ENCODE measurements around the gene CASD1. TPM values are rescaled to one million over a fixed set of nuclear protein-coding genes. Genes with fewer than 3 reads are reported as not detected.

Gene CASD1
- total RNA-seq, 1 experiment from 2014 or later: 14.0 TPM

- no peaks in the 10 kb centered on the region for H4K20me1 ChIP-seq (ENCODE audit: insufficient read depth)
- H3K9me2 ChIP-seq (ENCODE audit: insufficient read depth): no peaks in the 10 kb centered on the region
- POLR2A ChIA-PET (ENCODE audit: unreplicated experiment): no interaction called here
- CTCF ChIA-PET: no interaction called here
- H3K36me3 ChIP-seq (ENCODE audit: low read depth): no peaks in the 10 kb centered on the region
- no peak overlapping the region for H2AFZ ChIP-seq
- H3K4me1 ChIP-seq (replicated peaks; ENCODE audit: insufficient read depth): peaks cover 33% of the 10 kb centered on the region
- no peak overlapping the region for H3K4me3 ChIP-seq
- TF ChIP-seq CTCF (conservative IDR thresholded peaks at IDR 0.05): no peak
- no peak for TF ChIP-seq EZH2 (IDR thresholded peaks at IDR 0.05; ENCODE audit: low read depth)
- no peak for DNase-seq
- no TSS peak for BruUV-seq (replicated peaks)
- no peaks in the 10 kb centered on the region for H3K27me3 ChIP-seq (ENCODE audit: insufficient read depth, low read depth)
- intact Hi-C loops (cut with micrococcal nuclease; ENCODE audit: unreplicated experiment): no loop called here
- 0 out of 2 replicates have a peak overlapping the region, but pooled peaks have one; percentile 77 for H3K4me2 ChIP-seq
- H3K27ac ChIP-seq: no peak overlapping the region
- no peaks in the 10 kb centered on the region for H3K9me3 ChIP-seq (ENCODE audit: insufficient read depth, low read depth)
- H3K79me2 ChIP-seq (ENCODE audit: low read depth): peaks cover 20% of the 10 kb centered on the region
- peaks cover 36% of the 10 kb centered on the region for H3F3A ChIP-seq (ENCODE audit: insufficient read depth, low read depth)
Observed at GRCh38 chr7:94507962-94508361, 1.6 kb upstream of the CASD1 start.

- peak; percentile 58 to 75 for DNase-seq
- Histone ChIP-seq H3K4me1 (replicated peaks; ENCODE audit: insufficient read depth) (peaks cover 33% of the 10 kb centered on the region), H3K27me3 (ENCODE audit: insufficient read depth, low read depth) (no peaks in the 10 kb centered on the region), H3K79me2 (ENCODE audit: low read depth) (peaks cover 35% of the 10 kb centered on the region), H3K9me3 (ENCODE audit: insufficient read depth, low read depth) (no peaks in the 10 kb centered on the region), H3K4me2 (peak overlapping the region; percentile 83), H3F3A (ENCODE audit: insufficient read depth, low read depth) (peaks cover 36% of the 10 kb centered on the region), H2AFZ (peak overlapping the region; percentile 90), H4K20me1 (ENCODE audit: insufficient read depth) (no peaks in the 10 kb centered on the region), H3K4me3 (peak overlapping the region; percentile 81), H3K27ac (peak overlapping the region; percentile 69), H3K9me2 (ENCODE audit: insufficient read depth) (no peaks in the 10 kb centered on the region), H3K36me3 (ENCODE audit: low read depth) (no peaks in the 10 kb centered on the region)
- intact Hi-C loops (cut with micrococcal nuclease; ENCODE audit: unreplicated experiment): loop anchor here (2.0 to 5.0 kb wide), 3 partner anchors 135 to 187 kb away; no protein-coding TSS in a partner anchor
- TF ChIP-seq EZH2 (IDR thresholded peaks at IDR 0.05; ENCODE audit: low read depth): no peak
- TF ChIP-seq CTCF (conservative IDR thresholded peaks at IDR 0.05): no peak
- ChIA-PET CTCF (interaction anchor here (0.5 to 0.7 kb wide), 2 partner anchors 108 to 175 kb away, joined by 3 read pairs; no protein-coding TSS in a partner anchor), POLR2A (ENCODE audit: unreplicated experiment) (interaction anchor here (0.6 kb wide), 1 partner anchor 148 kb away, joined by 3 read pairs; no protein-coding TSS in a partner anchor)
- no TSS peak for BruUV-seq (replicated peaks)
Observed at GRCh38 chr7:94509887-94510581, 425 bp downstream of the CASD1 start.

- Histone ChIP-seq H3K9me3 (ENCODE audit: insufficient read depth, low read depth) (no peaks in the 10 kb centered on the region), H3K79me2 (ENCODE audit: low read depth) (peaks cover 40% of the 10 kb centered on the region), H3K4me2 (peak overlapping the region; percentile 83), H4K20me1 (ENCODE audit: insufficient read depth) (no peaks in the 10 kb centered on the region), H3K27ac (peak overlapping the region; percentile 69), H3K4me1 (replicated peaks; ENCODE audit: insufficient read depth) (peaks cover 33% of the 10 kb centered on the region), H3K9me2 (ENCODE audit: insufficient read depth) (no peaks in the 10 kb centered on the region), H3K27me3 (ENCODE audit: insufficient read depth, low read depth) (no peaks in the 10 kb centered on the region), H3K4me3 (peak overlapping the region; percentile 81), H2AFZ (peak overlapping the region; percentile 90), H3F3A (ENCODE audit: insufficient read depth, low read depth) (peaks cover 36% of the 10 kb centered on the region), H3K36me3 (ENCODE audit: low read depth) (no peaks in the 10 kb centered on the region)
- BruUV-seq (replicated peaks): TSS peak; percentile 55
- DNase-seq: peak; percentile 50 to 53
- no peak for TF ChIP-seq CTCF (conservative IDR thresholded peaks at IDR 0.05)
- TF ChIP-seq EZH2 (IDR thresholded peaks at IDR 0.05; ENCODE audit: low read depth): no peak
- ChIA-PET POLR2A (ENCODE audit: unreplicated experiment) (interaction anchor here (0.6 kb wide), 1 partner anchor 147 kb away, joined by 3 read pairs; no protein-coding TSS in a partner anchor), CTCF (interaction anchor here (0.7 kb wide), 1 partner anchor 107 kb away, joined by 3 read pairs; no protein-coding TSS in a partner anchor)
- intact Hi-C loops (cut with micrococcal nuclease; ENCODE audit: unreplicated experiment): loop anchor here (1.0 to 5.0 kb wide), 4 partner anchors 69 to 186 kb away; no protein-coding TSS in a partner anchor
Observed at GRCh38 chr7:94510582-94511496, 1.2 kb downstream of the CASD1 start.

Data from PC-9 (cell line).